Left lobe of liver (tissue), 2 donors: ENCODE results near the gene ENTREP3. TPM values are rescaled to one million over a fixed set of nuclear protein-coding genes. Genes with fewer than 3 reads are reported as not detected.
A peak's percentile ranks its signal among the peaks of the same experiment; 100 is the strongest.
"Not testable (repeated sequence)": the region's sequence is repeated elsewhere in the genome, so short reads cannot be mapped to it uniquely, and the experiment has no call there.

Experiments
- ATAC-seq: fragments of 200-7000 bp; cut with Tn5 transposase; one replicate; pipeline ENCODE4 v1.9.1; 2020; ENCODE audit warnings: mild to moderate bottlenecking, moderate library complexity
- DNase-seq: peaks from one replicate; pipeline ENCODE4 v3.0.0-alpha.2; 2020; ENCODE audit warnings: low spot score
- total RNA-seq: library from RNA; stranded (reverse); gene quantifications from one replicate; pipeline ENCODE4 v1.2.1, GENCODE V29; 2021
- donor health status: DM: no; HTN: no; CAD: no; lungs with moderate emphysema.
- donor health status: DM: no; HTN: yes; CAD: no.

ENTREP3 gene
- total RNA-seq, 1 donor from 2014 or later = 9.6 TPM

GRCh38 chr1:155251566-155251965, 3.7 kb downstream of the ENTREP3 start:
- ATAC-seq (no peak), DNase-seq (no peak)

DNA sequence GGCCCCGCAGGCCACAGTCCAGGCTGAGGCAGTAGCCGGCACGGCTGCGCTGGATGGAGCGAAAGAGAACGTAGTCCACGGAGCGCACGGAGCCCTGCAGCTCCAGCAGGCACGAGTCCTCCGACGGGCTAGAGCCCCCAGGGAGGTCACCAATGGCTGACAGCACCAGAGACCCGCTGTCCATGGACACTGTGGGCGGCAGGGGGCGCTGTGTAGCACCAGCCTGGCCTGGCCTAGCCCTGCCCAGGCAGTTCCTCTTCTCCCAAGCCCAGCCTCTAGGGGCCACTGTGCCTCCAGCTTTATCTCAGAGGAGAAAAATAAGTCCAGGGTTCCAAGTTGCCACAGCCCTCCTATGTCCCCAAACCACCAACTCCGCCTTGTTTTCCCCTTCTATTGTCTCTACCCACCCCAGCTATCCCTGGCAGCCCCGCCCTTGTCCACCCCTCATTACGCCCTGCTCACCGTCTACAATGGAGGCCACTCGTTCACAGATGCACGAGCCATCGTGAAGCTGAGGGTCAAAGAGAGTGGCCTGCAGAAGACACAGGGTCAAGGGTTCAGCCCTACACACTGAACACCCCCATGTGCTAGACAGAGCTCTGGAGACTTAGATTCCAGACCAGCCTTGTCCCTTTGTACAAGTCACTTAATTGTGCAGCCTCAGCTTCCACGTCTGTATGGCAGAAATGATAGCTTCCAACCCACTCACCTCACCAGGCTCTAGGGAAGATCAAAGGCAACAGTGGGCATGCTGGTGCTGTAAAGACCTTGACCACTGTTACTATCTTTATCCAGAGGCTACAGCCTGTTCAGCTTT, 4.4 kb downstream of the ENTREP3 start:
- ATAC-seq = peak; percentile 88

DNA sequence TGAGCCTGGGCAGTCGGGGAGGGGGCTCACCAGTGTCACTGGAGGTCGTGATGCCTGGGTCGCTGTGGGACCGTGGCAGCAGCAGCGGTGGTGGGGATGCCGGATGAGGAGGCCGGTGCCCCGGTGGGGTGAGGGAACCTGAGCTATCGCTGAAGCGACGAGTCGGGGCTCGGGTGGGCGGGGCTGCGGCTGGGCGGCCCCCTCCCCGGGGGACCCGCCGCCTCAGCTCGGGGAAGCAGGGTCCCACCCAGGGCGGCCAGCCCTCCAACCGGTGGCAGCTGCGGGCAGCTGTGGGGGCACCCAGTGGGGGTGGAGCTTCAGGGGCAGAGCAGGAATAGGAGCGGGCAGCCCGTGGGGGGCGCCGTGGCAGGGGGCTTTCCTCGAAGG, 5.0 kb downstream of the ENTREP3 start:
- ATAC-seq (no peak), DNase-seq (no peak)

More for the DNA sequence above, 4.4 kb downstream of the ENTREP3 start:
- DNase-seq = peak; percentile 88

GRCh38 chr1:155247667-155248553, 7.4 kb downstream of the ENTREP3 start:
- ATAC-seq (no peak), DNase-seq (no peak)

DNA sequence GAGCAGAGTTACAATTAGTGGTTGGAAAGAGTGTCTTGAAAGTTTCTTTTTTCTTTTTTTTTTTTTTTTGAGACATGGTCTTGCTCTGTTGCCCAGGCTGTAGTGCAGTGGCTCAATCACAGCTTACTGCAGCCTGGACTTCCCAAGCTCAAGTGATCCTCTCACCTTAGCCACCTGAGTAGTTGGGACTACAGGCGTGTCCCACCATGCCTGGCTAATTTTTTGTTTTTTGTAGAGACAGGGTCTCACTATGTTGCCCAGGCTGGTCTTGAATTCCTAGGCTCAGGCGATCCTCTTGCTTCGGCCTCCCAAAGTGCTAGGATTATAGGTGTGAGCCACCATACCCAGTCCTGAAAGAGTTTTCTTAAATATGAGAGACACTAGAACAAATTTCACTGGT, 8.5 kb downstream of the ENTREP3 start:
- DNase-seq, ATAC-seq: not testable (repeated sequence)

- DNase-seq = no peak
Measured at GRCh38 chr1:155245163-155245524, 10.1 kb downstream of the ENTREP3 start.

DNA sequence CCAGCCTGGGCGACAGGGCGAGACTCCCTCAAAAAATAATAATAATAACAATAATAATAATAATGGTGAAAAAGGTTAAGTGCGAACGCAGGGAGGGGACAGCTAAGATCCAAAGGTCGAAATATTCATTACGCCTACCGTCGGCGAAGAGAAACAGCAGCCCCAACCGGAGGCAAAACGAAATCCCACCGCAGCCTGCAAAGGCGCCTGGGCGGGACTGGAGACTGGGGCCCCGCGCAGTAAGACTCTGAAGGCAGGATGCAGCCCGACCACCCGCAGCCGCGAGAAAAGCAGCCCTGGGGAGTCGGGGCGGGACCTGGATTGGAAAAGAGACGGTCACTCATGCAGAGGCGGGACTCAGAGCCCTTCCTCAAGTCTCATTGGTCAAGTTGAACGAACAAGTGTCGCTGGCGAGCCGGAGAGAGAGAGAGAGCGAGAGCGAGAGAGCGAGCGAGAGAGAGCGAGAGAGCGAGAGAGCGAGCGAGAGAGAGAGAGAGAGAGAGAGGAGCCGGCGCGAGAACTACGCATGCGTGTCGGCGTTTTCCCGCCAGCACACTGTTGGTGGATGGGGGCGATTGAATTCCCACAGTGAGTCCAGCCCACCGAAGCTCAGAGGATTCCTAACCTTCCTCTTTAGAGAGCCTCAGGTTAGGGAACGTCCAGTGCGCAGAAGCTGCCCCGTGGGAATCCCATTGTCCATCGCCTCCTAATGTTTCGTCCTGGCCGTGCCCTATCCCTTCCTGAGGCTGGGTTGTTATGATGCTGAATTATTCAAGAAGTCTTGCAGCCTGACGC, 10.7 kb downstream of the ENTREP3 start:
- ATAC-seq = peak; percentile 91
- peak; percentile 97 for DNase-seq

More at GRCh38 chr1:155245163-155245524, 10.1 kb downstream of the ENTREP3 start:
- ATAC-seq = no peak

DNA sequence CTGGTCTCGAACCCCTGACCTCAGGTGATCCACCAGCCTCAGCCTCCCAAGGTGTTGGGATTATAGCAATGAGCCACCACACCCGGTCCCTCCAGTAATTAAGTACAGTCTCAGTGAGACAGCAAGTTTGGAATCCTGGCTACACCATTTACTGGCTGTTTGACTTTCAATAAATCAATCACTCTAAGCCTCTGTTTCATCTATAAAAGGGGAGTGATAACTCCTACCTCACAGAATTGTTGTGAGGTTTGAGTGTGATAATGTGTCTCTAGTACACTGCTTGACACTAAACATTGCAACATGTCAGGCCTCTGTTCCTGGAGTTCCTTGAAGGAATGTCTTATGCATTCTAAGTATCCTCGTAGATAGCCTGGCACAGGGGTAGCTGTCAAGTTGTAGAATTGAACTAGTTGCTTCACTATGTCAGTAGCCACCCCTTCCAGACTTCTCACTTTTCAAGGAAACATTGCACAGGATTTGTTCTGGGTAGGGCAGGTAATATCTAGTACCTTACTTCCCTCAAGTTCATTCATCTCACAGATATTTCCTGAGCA, 12.4 kb downstream of the ENTREP3 start:
- ATAC-seq = no peak
- DNase-seq = no peak

- DNase-seq (no peak), ATAC-seq (no peak)
Measured at GRCh38 chr1:155241841-155242264, 13.4 kb downstream of the ENTREP3 start.

- peak; percentile 51 for ATAC-seq
- DNase-seq = peak; percentile 81
Measured at GRCh38 chr1:155241069-155241679, 14.1 kb downstream of the ENTREP3 start.

GRCh38 chr1:155236451-155236850, 18.8 kb downstream of the ENTREP3 start:
- ATAC-seq (no peak), DNase-seq (no peak)

- not testable (repeated sequence) for ATAC-seq, DNase-seq
Measured at GRCh38 chr1:155235375-155235774, 19.9 kb downstream of the ENTREP3 start.

- DNase-seq, ATAC-seq: not testable (repeated sequence)
Measured at GRCh38 chr1:155233502-155233901, 21.8 kb downstream of the ENTREP3 start.

GRCh38 chr1:155232001-155232978, 23.0 kb downstream of the ENTREP3 start:
- not testable (repeated sequence) for DNase-seq, ATAC-seq

DNA sequence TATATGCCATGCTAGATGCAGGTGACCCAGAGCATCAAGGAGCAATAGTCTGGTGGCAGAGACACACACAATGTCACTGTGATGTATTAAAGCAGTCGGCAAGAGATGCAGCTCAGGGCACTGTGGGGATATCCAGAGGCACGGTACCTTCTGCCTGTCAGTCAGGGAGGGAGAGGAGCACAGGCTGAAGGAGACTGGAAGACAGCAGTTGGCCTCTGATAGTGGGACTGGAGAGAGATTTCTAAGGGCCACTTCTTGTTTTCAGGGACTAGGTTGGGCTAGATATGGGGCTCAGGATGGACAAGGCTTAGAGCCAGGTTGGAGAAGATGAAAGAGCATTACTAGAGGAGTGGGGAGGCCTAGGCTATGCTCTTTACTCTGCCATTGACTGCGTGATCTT, 24.0 kb downstream of the ENTREP3 start:
- ATAC-seq, DNase-seq: not testable (repeated sequence)

GRCh38 chr1:155228096-155228427, 27.2 kb downstream of the ENTREP3 start:
- DNase-seq (no peak), ATAC-seq (no peak)

GRCh38 chr1:155227261-155228095, 27.8 kb downstream of the ENTREP3 start:
- ATAC-seq (peak; percentile 98), DNase-seq (peak; percentile 97)

- ATAC-seq = peak; percentile 62
- peak; percentile 61 for DNase-seq
Measured at GRCh38 chr1:155226910-155227260, 28.4 kb downstream of the ENTREP3 start.
